HG03378 (cell line): ENCODE data around the gene ATF5.

ENCODE experiments used
- ATAC-seq: cut with Tn5 transposase; IDR thresholded peaks from one replicate; pipeline ENCODE4 v1.9.1; 2021; ENCODE audit warnings: mild to moderate bottlenecking, moderate library complexity; ENCODE audit not compliant: unreplicated experiment

The ATF5 gene

GRCh38 chr19:49894011-49894664 is 34.9 kb upstream of the ATF5 start:
- ATAC-seq: no peak

- ATAC-seq: no peak
Observed at GRCh38 chr19:49894879-49895565, 34.0 kb upstream of the ATF5 start.

- no peak for ATAC-seq
Observed at GRCh38 chr19:49895566-49896297, 33.3 kb upstream of the ATF5 start.

GRCh38 chr19:49896863-49897621 is 32.0 kb upstream of the ATF5 start, which contains the start of gene IL4I1:
Gene IL4I1 (minus strand): TSS chr19:49896887. CDS start chr19:49896160, 727 bp downstream.
- peak; percentile 57 for ATAC-seq

- ATAC-seq: no peak
Observed at GRCh38 chr19:49904136-49904535, 24.9 kb upstream of the ATF5 start.

- ATAC-seq: no peak
Observed at GRCh38 chr19:49906879-49907564, 22.0 kb upstream of the ATF5 start.

GRCh38 chr19:49907745-49908446 is 21.1 kb upstream of the ATF5 start:
- no peak for ATAC-seq

- no peak for ATAC-seq
Observed at GRCh38 chr19:49908480-49909420, 20.3 kb upstream of the ATF5 start.

- no peak for ATAC-seq
Observed at GRCh38 chr19:49910179-49910578, 18.8 kb upstream of the ATF5 start.

- ATAC-seq: no peak
Observed at GRCh38 chr19:49911381-49912145, 17.4 kb upstream of the ATF5 start.

GRCh38 chr19:49912965-49913685 is 15.9 kb upstream of the ATF5 start:
- no peak for ATAC-seq

- no peak for ATAC-seq
Observed at GRCh38 chr19:49913720-49914119, 15.3 kb upstream of the ATF5 start.

GRCh38 chr19:49915271-49915670 is 13.7 kb upstream of the ATF5 start:
- ATAC-seq: no peak

- no peak for ATAC-seq
Observed at GRCh38 chr19:49916839-49917733, 11.9 kb upstream of the ATF5 start.

GRCh38 chr19:49918089-49918488 is 10.9 kb upstream of the ATF5 start:
- ATAC-seq: no peak

GRCh38 chr19:49920624-49921363 is 8.2 kb upstream of the ATF5 start:
- no peak for ATAC-seq
